Erythroblast (primary cell): ENCODE measurements around the gene EFCAB9.

ENCODE experiments used
- GATA1 ChIP-seq: IDR thresholded peaks from 2 replicates; pipeline ENCODE4 v1.6.1; 2011; ENCODE audit warnings: low read depth, mild to moderate bottlenecking, control low read depth, low read length, moderate library complexity
- POLR2A ChIP-seq: IDR thresholded peaks from 2 replicates; pipeline ENCODE4 v1.6.1; 2011; ENCODE audit warnings: mild to moderate bottlenecking, low read length

DNA sequence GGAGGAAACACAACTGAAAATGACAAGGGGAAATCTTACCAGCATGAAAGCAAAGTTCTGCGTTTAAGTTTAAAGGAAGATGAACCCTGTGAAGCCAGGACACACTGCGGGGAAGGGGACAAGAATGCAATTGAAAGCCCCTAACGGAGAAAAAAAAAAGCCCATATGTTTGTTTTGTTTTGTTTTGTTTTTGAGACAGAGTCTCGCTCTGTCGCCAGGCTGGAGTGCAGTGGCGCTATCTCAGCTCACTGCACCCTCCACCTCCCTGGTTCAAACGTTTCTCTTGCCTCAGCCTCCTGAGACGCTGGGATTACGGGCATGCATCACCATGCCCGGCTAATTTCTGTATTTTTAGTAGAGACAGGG lies 8.9 kb upstream of the EFCAB9 start:
- no peak for TF ChIP-seq POLR2A
- no peak for TF ChIP-seq GATA1
